Hematopoietic multipotent progenitor cell treated with erythropoietin and hydrocortisone succinate and interleukin-3 and kit ligand, for 15 days (in vitro differentiated cells): Measurements from ENCODE around the gene EEF1A2.

Experiments
- DNase-seq: peaks from one replicate; pipeline ENCODE4 v3.0.0-alpha.2; 2015; ENCODE audit warnings: low spot score

The EEF1A2 gene

DNA sequence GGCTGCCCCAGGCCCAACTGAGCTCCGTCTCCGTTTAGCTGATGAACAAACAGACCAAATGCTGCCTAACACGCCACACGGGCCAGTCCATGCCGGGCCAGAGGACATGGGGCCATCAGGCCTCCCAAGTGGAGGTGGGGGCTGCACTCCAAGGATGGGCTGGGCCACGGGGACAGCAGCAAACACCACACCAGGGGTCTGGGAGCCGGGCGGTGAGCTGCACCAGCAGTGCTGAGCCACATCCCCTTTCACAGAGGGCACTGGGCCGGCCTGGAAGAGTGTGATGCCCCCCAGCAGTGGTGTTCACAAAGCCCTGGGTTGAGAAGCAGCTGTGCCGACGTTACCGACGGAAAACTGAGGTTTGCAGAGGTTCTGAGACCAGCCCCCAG, 29.2 kb downstream of the EEF1A2 start:
- no peak for DNase-seq

DNA sequence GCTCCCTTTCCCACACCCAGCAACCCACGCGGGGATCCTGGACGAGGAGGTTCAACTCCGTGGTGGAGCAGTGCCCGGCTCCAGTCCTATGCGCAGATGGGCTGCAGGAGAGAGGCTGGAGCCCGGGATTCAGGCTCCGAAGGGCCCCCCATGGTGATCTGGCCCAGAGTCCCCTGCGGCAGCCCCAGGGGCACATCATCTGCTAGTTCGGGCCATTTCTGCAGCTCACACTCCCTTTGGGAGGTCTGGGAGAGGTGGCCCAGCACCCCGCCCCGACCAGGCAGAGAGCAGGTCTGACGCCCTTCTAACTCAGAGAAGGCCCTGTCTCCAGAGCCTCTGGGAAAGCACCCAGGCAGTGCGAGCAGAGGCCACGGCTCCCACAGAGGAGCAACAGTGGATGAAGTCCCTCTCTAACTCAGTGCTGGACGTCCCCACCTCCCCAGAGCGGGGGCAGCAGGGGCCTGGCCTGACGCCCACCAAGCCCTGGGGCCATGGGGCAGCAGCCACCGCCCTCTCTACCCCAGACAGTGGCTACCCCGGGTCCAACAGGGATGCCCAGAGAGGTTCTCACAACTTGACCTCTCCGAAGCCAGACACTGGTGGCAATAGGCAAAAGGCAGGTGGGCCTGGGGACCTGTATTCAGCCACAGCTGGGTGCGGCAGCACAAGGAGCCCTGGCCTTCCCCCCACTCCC, 29.7 kb downstream of the EEF1A2 start:
- no peak for DNase-seq

DNA sequence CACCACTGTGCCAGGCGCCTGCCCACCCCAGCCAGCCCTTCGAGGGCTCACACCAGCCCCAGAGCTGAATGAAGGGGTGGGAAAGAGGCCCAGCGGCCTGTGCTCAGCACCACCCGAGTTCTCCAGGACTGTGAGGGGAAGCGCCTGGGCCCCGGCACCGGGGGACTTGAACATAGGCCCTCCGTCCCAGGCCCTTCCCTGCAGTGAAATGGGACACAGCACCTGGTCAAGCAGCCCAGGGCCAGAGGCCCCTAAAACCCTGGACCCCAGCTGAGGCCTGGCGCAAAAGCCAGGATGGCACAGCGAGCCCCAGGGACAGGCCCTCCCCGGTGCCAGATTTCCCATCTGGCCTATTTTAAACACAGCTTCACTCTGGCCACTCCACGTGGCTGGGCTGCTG, 30.5 kb downstream of the EEF1A2 start:
- no peak for DNase-seq

DNA sequence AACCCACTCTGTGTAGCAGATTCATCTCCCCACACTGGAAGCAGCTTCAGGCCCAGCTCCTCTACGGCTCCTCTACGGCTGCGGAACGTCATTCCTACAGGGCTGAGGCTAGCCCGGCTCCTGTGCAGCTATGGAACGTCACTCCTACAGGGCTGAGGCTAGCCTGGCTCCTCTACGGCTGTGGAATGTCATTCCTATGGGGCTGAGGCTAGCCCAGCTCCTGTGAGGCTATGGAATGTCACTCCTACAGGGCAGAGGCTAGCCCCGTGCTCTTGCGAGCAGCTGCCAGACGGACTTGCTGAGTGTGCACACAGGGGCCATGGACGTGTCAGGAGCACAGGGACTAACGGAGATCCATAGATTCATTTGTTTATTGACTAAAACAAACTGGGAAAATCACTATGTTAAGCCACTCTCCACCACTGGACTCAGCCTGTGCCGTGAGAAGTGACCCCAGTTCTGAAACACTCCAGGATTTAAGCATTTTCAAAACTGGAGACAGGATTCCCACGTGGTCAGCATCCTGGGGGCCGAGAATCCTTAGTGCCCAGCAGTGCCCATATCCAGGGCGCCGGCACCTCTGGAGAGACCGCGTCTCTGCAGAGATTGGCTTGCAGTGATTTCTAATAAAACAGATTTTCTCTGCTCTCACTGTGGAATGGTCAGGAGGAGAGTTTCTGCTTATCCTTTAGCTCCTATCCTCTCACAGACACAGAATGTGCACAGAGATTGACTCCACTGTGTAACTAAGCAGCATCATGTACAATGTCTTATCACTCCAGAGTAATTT, 31.4 kb downstream of the EEF1A2 start:
- no peak for DNase-seq

DNA sequence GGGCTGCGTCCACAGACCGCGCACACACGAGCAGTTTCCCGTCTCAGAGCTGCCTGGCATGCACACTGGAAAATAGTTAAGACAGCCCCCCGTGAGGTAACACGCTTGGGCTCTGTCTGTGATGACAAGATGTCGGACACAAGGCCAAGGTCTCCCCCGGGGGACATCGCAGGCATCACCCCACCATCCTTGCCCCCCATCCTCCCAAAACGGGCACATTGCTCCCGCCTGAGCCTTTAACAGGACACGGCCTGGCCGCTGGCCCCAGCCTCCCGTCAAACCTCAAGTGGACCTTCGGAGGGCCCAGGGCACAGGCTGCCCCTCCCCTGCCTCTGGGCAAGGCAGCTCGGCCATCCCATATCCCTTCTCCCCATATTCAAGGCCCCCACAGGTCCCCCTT, 32.0 kb downstream of the EEF1A2 start:
- DNase-seq, result no peak

DNA sequence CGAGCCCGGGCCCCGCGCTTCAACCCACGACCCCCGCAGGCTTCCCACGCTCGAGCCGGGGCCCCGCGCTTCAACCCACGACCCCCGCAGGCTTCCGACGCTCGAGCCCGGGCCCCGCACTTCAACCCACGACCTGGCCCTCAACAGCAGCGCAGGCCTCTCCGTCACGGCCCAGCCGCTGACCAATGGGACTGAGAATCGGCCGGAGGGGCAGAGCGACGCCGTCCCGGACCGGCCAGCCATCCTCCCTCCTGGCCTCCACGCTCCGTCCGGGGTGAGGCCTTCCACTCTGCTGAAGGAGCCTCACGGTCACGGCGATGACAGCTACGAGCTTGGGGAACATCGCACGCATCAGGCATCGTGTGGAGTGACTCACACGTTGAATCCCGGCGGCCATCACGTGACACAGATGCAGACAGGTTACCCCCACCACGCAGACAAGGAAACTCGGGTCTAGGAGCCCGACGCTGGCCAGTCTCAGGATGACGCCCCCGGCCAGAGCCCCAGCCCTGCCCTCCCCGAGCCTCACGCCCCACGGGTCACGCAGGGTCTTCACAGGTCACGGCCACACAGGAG, 32.5 kb downstream of the EEF1A2 start:
- no peak for DNase-seq

DNA sequence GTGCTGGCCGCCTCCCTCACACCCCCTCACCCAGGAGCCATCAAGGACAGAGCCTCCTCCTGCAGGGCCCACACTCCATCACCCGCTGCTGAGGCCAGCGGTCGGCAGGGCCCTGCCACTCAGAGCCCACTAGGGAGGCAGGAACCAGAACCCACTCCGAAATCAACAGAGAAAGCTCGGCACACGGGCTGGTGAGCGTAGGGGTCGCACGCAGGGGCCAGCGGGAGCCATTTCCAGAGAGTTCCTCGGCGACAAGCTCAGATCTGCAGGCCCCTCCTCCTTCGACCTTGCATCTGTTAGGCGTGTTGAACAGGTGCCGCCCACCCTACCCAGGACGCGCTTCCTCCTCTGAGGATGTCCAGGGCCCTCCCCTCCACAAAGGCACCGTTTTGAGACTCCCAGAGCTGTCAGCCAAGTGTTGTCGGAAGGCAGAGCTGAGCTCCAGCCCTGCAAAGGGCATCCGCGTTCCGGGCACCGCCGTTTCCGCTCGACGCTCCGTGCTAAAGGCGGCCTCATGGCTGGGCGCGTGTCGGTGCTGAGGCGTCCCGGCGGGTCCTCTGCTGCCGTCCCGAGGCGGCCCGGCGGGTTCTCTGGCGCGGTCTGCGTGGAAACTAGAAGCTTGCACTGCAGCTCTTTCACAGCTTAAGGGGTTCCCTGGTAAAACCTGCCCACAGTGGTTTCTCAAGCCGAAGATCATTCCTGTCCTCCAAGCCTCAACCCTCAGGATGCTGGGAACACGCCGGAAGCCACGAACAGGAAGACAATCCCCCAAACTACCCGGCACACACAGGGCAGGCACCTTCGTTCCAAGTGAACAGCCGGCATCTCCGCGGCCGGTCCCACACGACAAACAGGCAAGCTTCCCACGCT, 33.3 kb downstream of the EEF1A2 start:
- DNase-seq, result no peak

DNA sequence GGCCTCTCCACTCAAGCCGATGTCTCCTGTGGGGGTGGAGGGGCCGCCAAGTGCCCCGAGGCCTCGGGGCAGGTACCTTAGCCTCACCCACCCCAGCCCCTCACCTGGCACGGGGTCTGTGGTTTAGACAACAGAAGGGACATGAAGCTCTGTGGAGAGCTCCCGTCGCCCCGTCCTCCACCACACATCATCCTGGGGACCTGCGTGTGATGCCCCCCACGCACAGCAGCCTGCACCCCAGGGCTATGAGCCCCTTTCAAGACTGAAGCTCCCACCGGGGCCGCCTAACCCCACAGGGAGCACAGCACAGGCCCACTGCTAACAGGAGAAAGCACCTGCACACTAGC, 34.6 kb downstream of the EEF1A2 start:
- no peak for DNase-seq

DNA sequence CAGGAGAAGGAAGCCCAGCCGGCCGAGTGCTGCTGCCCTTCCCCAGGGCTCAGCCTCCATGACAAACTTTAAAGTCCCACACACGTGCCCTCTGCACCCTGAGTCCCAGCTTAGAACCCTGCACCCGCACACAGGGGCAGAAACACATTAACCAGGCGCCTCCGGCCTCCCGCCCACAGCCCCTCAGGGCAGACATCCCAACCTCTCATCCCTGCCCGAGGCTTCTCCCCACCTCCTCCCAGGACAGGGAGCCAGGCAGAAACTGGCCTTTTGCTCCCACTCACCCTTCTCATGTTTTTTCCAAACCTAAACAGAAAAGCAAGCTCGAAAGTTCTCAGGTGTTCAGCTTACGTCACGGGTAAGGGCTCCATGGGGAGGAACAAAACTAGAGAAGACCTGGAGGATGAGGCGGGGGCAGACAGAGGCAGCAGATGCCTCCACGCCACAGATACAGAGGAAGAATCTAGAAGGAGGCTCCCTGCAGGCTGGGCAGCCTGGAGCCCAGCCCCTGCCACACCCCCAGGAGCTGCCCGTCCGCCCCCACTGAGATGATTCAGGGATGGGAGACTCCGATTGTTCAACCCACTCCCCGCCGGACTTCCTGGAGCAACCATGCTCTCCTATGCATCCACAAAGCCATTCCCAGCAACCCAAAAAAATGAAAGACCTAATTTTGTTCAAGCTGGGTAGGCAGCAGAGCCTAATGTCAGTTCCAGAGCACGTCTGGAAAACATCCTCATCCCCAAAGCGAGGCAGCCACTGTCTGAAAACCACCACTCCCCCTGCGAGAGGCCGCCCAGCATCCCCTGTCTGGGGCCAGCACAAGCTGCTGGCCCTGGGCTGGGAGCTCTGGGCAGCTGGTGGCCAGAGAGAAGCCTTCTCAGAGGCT, 35.2 kb downstream of the EEF1A2 start:
- DNase-seq, result no peak

DNA sequence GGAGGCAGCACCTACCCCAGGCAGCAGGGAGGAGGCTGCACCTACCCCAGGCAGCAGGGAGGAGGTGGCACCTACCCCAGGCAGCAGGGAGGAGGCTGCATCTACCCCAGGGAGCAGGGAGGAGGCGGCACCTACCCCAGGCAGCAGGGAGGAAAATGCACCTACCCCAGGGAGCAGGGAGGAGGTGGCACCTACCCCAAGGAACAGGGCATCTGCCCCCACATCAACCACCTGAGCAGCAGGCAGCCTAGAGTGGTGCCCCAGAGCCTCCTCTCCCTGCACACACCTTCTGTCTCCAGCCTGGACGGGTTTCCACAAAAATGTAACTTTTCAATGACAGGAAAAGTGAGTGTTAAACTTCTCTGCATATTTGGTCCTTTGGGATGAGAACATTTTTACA, 36.6 kb downstream of the EEF1A2 start:
- no peak for DNase-seq

DNA sequence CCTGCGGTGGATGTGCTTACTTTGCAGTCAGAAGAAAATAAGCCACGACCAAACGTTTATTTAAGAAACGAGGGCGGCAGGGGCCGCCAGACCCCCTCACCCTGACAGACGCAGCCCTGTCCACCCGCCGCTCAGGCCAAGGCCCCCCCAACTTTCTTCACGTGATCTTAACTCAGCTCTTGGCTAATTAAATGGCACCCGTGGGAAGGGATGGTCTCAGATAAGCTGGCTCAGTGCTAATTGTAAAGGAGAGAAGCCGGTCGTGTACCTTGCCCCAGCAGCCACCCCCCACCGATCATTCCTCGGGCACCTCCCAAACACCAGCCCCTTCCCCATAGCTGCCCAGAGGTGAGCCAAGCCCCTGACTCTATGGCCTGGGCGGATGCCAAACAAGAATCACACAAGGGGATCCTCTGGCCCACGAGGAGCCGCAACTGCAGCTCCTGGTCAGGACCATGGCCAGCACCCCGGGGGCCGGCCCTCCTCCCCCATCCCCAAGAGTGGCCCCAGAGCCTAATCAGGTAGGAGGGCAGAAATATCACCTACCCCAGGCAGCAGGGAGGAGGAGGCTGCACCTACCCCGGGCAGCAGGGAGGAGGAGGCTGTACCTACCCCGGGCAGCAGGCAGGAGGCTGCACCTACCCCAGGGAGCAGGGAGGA, 37.6 kb downstream of the EEF1A2 start:
- DNase-seq, result no peak

DNA sequence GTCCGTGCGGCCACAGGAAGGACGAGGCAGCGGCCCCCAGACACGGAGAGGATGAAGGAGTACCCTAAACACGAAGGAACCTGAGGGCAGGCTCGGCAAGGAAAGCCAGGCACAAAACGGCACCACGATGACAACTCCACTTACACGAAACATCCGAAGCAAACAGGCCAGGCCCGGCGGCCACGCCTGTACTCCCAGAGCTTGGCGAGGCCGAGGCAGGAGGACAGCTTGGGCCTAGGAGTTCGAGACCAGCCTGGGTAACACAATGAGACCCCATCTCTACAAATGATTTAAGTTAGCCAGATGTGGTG, 39.9 kb downstream of the EEF1A2 start:
- no peak for DNase-seq

DNA sequence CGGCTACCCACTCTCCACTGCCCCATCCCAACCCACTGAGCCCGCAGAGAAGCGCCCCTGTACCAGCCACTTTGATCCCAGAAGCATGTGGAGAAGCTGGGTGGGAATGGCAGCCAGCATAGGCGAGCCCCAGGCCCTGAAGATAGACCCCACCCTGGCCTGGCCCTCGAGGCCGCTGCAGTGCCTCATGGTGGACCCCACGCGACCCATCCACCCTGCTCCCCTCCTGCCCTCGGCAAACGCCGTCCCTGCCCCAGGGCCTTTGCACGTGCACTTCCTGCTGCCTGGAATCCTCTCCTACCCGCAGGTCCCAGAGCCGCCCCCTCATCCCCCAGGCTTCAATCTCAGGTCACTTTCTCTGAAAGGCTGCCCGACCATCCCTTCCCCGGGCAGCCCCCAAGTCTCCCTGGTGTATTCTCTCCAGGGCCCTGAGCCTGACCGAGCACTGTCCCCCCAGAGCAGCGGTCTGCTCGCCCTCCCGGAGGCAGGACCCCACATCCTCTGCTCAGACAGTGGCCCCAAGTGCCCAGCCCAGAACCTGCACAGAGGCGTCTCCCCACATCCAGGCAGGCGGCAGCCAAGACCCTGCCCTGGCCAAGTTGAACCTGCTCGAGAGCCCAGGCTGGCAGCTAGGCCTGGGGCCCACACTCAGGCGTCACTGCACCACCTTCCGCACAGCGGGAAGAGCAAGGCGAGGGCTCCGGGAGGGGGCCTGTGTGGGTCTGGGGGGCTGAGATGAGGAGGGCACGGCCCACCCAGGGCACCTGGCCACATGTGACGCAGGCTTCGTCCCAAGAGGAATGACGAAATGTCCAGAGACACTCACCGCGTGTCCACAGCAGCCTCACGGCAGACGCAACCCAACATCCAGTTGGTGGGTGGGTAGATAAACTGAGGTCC, 40.5 kb downstream of the EEF1A2 start:
- no peak for DNase-seq

DNA sequence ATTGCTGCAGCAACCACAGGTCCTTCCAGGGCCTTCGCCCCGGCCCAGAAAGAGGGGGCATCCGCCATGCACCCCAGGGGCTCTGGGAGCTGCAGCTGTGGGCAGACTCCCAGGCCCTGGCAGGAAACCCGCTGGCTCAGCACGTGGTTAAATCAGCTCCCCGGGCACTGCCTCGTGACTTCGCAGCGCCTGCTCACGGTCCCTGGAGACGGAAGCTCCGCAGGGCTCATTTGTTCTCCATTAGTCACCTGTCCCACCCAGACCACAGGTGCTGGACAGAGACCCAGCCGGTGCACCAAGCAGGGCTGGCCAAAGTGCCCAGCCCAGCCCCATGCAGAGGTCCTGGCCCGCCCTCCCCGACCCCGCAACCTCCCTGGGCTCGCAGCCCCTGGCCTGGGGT, 41.1 kb downstream of the EEF1A2 start:
- DNase-seq, result no peak

DNA sequence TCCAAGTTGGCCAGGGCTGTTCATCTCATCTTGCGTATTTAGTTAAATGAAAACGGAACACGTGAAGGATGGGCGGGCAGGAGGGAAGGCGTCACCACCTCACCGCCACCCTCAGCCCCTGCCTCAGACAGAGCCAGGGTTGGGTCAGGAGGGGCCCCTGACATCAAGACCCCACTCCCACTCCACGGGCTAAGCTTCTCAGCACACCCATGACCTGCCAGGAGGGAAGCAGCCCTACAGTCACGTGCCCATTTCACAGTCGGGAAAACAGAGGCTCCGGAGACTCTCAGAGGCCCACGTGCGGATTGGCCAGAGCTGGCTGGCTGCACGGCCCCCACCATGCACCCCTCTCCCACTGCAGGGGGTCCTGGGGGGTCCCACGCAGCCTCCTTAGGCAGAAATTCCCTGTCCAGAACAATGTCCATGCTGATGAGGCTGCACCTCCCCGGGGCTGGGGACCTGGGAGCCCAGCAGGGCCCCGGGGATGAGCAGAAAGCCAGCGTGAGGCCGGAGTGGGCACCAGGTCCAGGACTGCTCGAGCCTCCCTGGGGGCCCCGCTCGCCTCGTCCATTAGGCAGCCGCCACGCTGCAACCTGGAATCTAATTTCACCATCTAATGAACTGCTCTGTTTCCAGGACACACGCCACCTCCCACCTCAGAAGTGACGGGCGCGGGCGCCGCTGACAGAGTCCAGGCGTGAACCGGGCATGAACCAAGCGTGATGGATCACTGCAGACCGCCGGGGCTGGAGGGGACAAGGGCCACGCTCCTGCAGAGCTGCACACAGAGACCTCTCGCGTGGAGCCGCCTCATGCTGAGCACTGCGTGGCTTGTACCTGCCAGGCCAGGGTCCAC, 42.2 kb downstream of the EEF1A2 start:
- DNase-seq, result no peak

DNA sequence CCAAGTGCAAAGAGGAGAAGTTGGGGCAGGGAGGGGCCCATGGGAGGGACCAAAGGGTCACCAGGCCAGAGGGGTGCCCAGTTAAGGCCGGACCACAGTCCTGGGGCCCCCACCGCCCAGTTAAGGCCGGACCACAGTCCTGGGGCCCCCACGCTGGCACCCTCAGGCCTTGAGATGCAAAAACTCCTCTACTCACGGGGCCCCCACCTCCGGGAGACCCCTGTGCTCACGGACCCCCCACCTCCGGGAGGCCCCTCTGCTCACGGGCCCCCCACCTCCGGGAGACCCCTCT, 43.4 kb downstream of the EEF1A2 start:
- DNase-seq, result no peak

DNA sequence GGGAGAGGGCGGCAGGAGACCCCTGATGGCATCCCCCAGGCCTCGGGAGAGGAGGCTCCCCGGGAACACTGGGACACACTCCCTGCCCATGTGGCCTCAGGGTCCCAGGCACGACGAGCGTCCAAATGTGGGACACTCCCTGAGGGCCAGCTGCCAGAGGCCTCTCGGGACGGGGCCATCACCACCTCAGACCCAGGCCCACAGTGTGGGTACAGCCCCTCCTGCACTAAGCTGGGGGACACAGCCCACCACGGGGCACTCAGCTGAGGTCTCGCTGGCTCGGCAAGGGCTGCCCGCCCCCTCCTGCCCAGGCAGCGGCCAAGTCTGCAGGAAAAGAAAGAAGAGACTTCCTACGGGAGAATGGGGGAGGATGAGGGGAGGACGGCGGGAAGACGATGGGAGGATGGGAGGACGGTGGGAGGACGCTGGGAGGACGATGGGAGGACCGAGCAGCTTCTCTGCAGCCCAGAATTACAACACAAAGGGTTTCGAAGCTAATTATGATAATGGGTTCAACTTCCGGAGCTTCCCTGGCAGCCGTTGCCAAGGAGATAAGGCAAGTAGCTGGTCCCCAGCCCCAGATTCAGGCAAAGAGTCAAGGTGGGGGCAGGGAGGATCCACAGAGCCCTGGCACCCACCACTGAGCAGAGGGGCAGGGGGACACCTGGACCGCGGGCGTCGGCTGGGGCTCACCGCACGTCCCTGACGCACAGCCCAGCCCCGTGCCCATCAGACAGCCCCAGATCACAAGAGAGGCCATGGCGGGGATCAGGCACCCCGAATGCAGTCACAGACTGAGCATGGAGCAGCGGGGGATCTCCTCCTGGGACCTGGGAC, 43.9 kb downstream of the EEF1A2 start:
- DNase-seq, result no peak

DNA sequence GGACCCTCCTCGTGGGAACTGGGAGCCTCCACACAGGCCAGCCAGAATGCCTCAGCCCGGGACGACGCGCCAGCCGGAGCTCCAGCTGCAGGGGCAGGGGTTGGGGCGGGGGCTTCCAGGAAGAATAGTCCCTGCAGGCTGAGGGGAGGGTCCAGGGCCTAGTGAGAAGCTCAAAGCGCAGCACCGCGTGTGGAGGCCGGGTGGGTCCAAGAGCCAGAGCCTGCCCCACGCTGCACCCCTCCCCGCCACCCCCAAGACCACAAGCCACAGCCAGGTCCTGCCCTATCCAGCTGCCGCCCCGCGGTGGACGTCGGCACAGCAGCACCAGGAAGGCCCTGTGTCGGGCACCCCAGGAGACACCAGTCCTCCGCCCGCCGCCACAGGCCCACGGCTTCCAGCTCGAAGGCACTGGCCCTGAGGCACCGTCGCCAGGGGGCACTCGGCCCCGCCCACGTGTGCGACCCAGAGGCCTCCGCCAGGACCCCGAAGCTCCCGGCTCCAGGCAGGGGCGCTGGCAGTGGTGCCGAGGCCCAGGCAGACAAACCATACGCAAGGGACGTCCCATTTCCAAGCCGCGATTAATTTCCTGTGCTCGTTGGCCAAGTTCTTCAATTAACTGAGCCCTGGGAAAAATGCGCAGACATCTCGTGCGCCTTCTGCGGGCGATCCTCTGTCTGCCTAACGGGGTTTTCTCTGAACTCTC, 45.9 kb downstream of the EEF1A2 start:
- DNase-seq, result no peak
